Measurements from ENCODE around the gene CES2. TPM values are rescaled to one million over a fixed set of nuclear protein-coding genes. Genes with fewer than 3 reads are reported as not detected.
"Not testable (repeated sequence)": the region's sequence is repeated elsewhere in the genome, so short reads cannot be mapped to it uniquely, and the experiment has no call there.

The CES2 gene
- total RNA-seq, 1 experiment from 2014 or later: 21.9 TPM

DNA sequence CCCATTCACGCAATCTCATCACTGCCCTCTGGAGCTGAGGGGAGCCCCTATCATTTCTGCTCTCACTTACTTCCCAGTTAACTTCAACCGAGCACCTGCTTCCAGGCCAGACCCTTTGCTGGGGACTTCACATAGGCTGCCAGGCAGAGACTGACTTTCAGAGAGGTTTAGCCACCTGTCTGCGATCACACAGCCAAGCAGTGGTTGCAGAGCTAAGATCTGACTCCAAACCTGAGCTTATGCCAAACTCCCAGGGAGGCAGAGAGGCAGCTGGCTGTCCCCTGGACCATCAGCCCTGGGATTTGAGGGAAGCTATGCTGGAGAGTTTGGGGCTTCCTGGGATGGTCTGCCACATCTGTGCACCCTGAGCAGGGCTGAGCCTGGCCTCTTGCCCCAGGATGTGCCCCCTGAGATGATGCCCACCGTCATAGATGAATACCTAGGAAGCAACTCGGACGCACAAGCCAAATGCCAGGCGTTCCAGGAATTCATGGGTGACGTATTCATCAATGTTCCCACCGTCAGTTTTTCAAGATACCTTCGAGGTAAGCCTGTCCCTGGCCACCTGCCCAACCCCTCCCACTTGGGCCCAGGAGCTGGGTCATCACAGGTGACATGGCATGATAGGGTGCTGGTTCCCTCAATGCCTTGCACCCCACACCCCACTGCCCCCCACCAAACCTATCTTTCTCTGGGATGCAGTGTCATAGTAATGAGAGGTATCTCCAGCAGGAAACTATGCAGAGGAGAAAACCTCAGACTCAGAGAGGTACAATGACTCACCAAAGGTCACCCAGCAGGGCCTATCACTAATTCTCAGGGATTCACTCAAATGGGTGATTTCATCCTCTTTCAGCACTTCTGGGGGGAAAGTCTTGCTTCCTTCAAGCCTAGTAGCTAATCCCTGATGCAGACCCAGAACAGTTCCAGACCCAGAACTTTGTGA lies 35.7 kb downstream of the CES2 start:
- no peaks in the 10 kb centered on the region for H3K36me3 ChIP-seq
- no peaks in the 10 kb centered on the region for H3K9me3 ChIP-seq (replicated peaks)
- no peak for DNase-seq (ENCODE audit: low read depth in 1 of 2, low spot score in 2 of 2)

DNA sequence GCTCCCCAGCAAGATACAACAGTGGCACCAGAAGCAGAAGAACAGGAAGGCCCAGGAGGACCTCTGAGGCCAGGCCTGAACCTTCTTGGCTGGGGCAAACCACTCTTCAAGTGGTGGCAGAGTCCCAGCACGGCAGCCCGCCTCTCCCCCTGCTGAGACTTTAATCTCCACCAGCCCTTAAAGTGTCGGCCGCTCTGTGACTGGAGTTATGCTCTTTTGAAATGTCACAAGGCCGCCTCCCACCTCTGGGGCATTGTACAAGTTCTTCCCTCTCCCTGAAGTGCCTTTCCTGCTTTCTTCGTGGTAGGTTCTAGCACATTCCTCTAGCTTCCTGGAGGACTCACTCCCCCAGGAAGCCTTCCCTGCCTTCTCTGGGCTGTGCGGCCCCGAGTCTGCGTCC lies 37.7 kb downstream of the CES2 start:
- Histone ChIP-seq H3K27ac (no peak overlapping the region), H3K27me3 (replicated peaks) (no peaks in the 10 kb centered on the region), H3K4me1 (replicated peaks) (peaks cover 2% of the 10 kb centered on the region), H3K4me3 (no peak overlapping the region), H3K9me3 (replicated peaks) (no peaks in the 10 kb centered on the region), H3K36me3 (no peaks in the 10 kb centered on the region)
- DNase-seq (ENCODE audit: low read depth in 1 of 2, low spot score in 2 of 2): no peak

More for the DNA sequence above, 35.7 kb downstream of the CES2 start:
- no peak overlapping the region for H3K27ac ChIP-seq
- no peaks in the 10 kb centered on the region for H3K27me3 ChIP-seq (replicated peaks)
- H3K4me1 ChIP-seq (replicated peaks): no peaks in the 10 kb centered on the region
- H3K4me3 ChIP-seq: no peak overlapping the region

DNA sequence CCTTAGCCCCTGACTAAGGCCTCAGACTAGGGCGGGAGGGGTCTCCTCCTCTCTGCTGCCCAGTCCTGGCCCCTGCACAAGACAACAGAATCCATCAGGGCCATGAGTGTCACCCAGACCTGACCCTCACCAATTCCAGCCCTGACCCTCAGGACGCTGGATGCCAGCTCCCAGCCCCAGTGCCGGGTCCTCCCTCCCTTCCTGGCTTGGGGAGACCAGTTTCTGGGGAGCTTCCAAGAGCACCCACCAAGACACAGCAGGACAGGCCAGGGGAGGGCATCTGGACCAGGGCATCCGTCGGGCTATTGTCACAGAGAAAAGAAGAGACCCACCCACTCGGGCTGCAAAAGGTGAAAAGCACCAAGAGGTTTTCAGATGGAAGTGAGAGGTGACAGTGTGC lies 38.4 kb downstream of the CES2 start:
- no peaks in the 10 kb centered on the region for H3K27me3 ChIP-seq (replicated peaks)
- no peak overlapping the region for H3K4me3 ChIP-seq
- no peaks in the 10 kb centered on the region for H3K9me3 ChIP-seq (replicated peaks)
- H3K4me1 ChIP-seq (replicated peaks): peaks cover 9% of the 10 kb centered on the region
- H3K36me3 ChIP-seq: no peaks in the 10 kb centered on the region
- DNase-seq (ENCODE audit: low read depth in 1 of 2, low spot score in 2 of 2): no peak
- no peak overlapping the region for H3K27ac ChIP-seq

DNA sequence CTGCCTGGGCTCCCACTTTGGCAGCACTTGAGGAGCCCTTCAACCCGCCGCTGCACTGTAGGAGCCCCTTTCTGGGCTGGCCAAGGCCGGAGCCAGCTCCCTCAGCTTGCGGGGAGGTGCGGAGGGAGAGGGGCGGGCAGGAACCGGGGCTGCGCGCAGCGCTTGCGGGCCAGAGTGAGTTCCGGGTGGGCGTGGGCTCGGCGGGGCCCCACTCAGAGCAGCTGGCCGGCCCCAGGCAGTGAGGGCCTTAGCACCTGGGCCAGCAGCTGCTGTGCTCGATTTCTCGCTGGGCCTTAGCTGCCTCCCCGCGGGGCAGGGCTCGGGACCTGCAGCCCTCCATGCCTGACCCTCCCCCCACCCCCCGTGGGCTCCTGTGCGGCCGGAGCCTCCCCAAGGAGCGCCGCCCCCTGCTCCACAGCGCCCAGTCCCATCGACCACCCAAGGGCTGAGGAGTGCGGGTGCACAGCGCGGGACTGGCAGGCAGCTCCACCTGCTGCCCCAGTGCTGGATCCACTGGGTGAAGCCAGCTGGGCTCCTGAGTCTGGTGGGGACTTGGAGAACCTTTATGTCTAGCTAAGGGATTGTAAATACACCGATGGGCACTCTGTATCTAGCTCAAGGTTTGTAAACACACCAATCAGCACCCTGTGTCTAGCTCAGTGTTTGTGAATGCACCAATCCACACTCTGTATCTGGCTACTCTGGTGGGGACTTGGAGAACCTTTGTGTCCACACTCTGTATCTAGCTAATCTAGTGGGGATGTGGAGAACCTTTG lies 39.0 kb downstream of the CES2 start:
- H3K4me1 ChIP-seq (replicated peaks): peaks cover 15% of the 10 kb centered on the region
- H3K36me3 ChIP-seq; DNase-seq (ENCODE audit: low read depth in 1 of 2, low spot score in 2 of 2); H3K27me3 ChIP-seq (replicated peaks); H3K9me3 ChIP-seq (replicated peaks); H3K27ac ChIP-seq; H3K4me3 ChIP-seq: not testable (repeated sequence)

DNA sequence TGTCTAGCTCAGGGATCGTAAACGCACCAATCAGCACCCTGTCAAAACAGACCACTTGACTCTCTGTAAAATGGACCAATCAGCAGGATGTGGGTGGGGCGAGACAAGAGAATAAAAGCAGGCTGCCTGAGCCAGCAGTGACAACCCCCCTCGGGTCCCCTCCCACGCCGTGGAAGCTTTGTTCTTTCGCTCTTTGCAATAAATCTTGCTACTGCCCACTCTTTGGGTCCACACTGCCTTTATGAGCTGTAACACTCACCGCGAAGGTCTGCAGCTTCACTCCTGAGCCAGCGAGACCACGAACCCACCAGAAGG lies 39.6 kb downstream of the CES2 start:
- not testable (repeated sequence) for H3K27me3 ChIP-seq (replicated peaks); H3K27ac ChIP-seq; H3K36me3 ChIP-seq; H3K4me3 ChIP-seq; H3K9me3 ChIP-seq (replicated peaks); DNase-seq (ENCODE audit: low read depth in 1 of 2, low spot score in 2 of 2)
- H3K4me1 ChIP-seq (replicated peaks): peaks cover 21% of the 10 kb centered on the region

DNA sequence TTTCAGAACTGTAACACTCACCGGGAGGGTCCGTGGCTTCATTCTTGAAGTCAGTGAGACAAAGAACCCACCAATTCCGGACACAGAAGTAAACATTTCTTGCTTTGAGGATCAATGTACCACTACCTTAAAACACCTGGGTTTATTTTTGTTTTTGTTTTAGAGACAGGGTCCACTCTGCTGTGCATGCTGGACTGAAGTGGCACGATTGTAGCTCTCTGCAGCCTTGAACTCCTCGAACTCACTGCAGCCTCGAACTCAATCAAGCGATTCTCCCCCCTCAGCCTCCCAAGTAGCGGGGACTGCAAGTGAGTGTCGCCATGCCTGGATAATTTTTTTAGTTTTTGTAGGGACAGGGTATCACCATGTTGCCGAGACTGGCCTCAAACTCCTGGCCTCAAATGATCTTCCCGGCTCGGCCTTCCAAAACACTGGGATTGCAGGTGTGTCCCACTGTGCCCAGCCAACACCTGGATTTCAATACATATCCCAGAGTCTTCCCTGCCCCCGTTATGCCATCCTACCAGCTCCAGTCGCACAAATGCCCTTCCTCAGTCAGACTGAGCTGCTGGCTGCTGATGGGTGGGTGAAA lies 40.1 kb downstream of the CES2 start:
- H3K27me3 ChIP-seq (replicated peaks): no peaks in the 10 kb centered on the region
- peaks cover 23% of the 10 kb centered on the region for H3K4me1 ChIP-seq (replicated peaks)
- DNase-seq (ENCODE audit: low read depth in 1 of 2, low spot score in 2 of 2): no peak

DNA sequence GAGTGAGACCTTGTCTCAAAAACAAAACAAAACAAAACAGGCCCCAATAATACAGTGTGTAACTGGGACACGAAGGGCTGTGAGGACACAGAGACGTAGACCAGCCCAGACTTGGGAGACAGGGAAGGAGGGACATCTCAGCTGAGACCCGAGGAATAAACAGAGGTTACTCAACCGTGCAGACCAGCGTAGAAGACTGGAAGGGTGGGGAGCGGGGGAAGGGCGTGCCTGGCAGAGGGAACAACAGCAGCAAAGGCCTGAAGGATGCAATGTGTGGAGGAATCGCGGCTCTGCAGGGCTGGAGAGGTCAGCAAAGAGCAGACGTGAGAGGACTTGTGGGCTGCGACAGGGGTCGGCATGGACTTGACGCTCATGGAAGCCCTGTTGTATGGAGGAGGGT lies 41.4 kb downstream of the CES2 start:
- Histone ChIP-seq H3K9me3 (replicated peaks) (no peaks in the 10 kb centered on the region), H3K4me1 (replicated peaks) (peaks cover 23% of the 10 kb centered on the region), H3K4me3 (no peak overlapping the region), H3K27me3 (replicated peaks) (no peaks in the 10 kb centered on the region), H3K36me3 (no peaks in the 10 kb centered on the region), H3K27ac (no peak overlapping the region)
- DNase-seq (ENCODE audit: low read depth in 1 of 2, low spot score in 2 of 2): no peak

More for the DNA sequence above, 40.1 kb downstream of the CES2 start:
- H3K36me3 ChIP-seq: no peaks in the 10 kb centered on the region
- no peak overlapping the region for H3K4me3 ChIP-seq
- H3K27ac ChIP-seq: no peak overlapping the region
- no peaks in the 10 kb centered on the region for H3K9me3 ChIP-seq (replicated peaks)

DNA sequence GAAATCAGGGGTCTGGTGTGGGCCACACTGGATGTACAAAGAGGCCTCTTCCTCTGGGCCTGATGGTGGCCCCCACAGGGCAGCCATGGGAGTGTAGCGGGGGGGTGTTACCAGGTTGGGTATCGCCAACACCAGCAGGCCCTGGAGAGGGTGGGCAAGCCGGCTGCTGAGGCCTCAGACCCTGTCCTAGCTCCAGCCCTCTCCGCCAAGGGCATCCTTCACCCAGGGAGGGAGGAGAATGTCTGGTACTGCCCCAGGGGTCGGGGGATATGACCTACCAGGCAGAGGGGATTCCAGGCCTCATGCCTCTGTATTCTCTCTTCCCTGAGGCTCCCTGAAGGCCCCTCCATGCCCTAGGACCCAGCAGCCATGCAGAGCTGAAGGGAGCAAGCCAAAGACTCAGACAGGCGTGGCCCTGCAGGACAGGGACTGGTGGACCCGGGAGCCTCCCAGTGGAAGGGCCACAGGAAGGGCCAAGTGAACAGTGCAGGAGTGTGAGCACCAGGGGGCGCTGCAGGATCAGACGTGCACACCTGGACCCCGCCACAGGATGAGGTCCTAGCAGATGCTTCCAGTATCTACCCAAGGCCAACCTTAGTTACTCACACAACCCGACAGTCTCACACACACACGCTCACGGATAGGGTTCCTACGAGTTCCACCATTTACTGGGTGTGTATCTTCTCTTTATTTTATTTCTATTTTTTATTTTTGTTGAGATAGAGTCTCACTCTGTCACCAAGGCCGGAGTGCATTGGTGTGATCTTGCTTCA lies 42.2 kb downstream of the CES2 start:
- no peaks in the 10 kb centered on the region for H3K9me3 ChIP-seq (replicated peaks)
- H3K27me3 ChIP-seq (replicated peaks): no peaks in the 10 kb centered on the region
- no peaks in the 10 kb centered on the region for H3K36me3 ChIP-seq
- H3K4me3 ChIP-seq: no peak overlapping the region
- DNase-seq (ENCODE audit: low read depth in 1 of 2, low spot score in 2 of 2): peak; percentile 73 to 88
- peaks cover 23% of the 10 kb centered on the region for H3K4me1 ChIP-seq (replicated peaks)
- H3K27ac ChIP-seq: no peak overlapping the region

DNA sequence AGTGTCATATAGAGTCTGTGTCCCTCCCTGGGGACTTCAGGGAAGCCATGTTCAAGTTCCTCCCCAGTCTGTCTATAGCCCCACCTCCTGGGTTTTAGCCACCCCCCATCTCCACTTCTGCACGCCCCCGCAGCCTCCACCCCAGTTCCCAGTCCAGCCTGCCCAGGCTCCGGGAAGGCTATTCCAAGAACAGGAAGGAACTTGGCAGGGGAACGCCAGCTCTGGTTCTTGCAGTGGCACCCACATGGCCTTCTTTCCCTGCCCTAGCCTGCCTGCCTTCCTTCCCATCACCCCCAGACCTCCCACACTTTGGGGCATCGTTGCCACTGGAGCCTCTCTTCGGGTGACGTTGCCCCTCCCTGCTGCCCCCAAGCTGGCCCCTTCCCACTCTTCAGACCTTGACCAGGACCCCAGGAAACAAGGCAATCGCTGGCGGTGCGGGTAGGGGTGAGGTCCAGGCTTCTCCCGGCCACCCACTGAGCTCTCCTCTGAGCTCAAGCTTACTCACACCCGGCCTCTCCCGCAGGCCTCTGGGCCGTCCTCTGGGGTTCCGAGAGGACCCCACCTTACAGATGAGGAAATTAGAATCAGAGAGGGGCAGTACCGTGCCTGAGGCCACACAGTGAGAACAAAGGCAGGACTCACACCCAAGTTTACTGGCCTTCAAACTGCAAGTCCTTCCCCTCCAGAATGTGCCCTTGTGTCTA lies 43.8 kb downstream of the CES2 start:
- H3K27me3 ChIP-seq (replicated peaks): no peaks in the 10 kb centered on the region; the same call in 1 of the 2 replicates
- peak; percentile 62 to 75 for DNase-seq (ENCODE audit: low read depth in 1 of 2, low spot score in 2 of 2)
- H3K4me3 ChIP-seq: no peak overlapping the region
- H3K27ac ChIP-seq: peak overlapping the region; percentile 37; the same call in 1 of the 2 replicates
- H3K9me3 ChIP-seq (replicated peaks): no peaks in the 10 kb centered on the region
- no peaks in the 10 kb centered on the region for H3K36me3 ChIP-seq
- H3K4me1 ChIP-seq (replicated peaks): peaks cover 23% of the 10 kb centered on the region

DNA sequence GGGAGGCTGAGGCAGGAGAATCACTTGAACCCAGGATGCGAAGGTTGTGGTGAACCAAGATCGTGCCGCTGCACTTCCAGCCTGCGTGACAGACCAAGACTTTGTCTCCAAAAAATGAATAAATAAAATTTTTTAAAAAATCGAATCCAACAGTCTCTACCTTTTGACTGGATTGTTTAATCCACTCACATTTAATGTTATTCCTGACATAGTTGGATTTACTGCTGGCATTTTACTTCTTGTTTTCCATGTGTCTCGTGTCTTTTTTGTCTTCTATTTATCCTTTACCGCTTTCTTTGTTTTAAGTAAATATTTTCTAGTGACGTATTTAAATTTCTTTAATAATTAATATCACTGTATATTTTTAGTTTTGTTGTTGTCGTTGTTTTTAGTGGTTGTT lies 47.7 kb downstream of the CES2 start:
- Histone ChIP-seq H3K9me3 (replicated peaks) (no peaks in the 10 kb centered on the region), H3K4me1 (replicated peaks) (peaks cover 21% of the 10 kb centered on the region)

DNA sequence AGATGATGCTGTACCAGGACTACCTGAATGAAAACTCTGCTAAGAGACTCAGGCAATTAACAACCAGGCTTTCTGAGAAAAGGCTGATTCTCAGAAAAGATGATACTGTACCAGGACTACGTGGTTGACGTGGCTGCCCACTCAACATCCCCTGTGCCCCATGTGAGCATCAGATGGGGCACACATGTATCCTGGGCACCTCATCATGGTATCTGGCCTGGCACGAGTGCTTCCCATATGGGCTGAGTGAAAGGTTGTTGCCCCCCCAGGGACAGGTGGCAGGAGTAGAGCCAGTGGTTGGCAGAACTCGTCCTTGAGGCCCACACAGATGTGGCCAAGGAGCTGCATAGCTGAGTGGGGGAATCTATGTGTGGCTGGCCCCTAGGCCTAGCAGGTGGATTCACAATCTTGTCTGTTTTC lies 49.6 kb downstream of the CES2 start:
- Histone ChIP-seq H3K36me3 (no peaks in the 10 kb centered on the region), H3K27me3 (replicated peaks) (no peaks in the 10 kb centered on the region; the same call in 1 of the 2 replicates), H3K4me3 (no peak overlapping the region), H3K9me3 (replicated peaks) (no peaks in the 10 kb centered on the region), H3K4me1 (replicated peaks) (peaks cover 2% of the 10 kb centered on the region; the same call in 1 of the 2 replicates), H3K27ac (no peak overlapping the region)
- no peak for DNase-seq (ENCODE audit: low read depth in 1 of 2, low spot score in 2 of 2)

More for the DNA sequence above, 47.7 kb downstream of the CES2 start:
- H3K27ac ChIP-seq: no peak overlapping the region
- no peak for DNase-seq (ENCODE audit: low read depth in 1 of 2, low spot score in 2 of 2)
- H3K36me3 ChIP-seq: no peaks in the 10 kb centered on the region
- H3K4me3 ChIP-seq: no peak overlapping the region
- H3K27me3 ChIP-seq (replicated peaks): no peaks in the 10 kb centered on the region; the same call in 1 of the 2 replicates

DNA sequence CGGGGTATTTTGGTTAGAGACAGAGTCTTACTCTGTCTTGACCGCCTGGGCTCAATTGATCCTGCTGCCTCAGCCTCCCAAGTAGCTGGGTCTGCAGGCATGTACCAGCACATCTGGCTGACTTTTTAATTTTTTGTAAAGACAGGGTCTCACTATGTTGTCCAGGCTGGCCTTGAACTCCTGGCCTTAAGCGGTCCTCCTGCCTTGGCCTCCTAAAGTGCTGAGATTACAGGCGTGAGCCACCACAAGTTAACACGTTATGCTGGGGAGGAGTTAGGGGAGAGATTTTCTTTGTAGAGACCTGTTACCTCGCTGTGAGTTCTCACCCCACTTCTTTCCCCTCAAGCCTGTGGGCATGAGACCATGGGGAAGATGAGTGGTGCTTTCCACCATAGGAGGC lies 51.2 kb downstream of the CES2 start:
- Histone ChIP-seq H3K4me3 (no peak overlapping the region), H3K9me3 (replicated peaks) (no peaks in the 10 kb centered on the region), H3K27ac (no peak overlapping the region), H3K36me3 (no peaks in the 10 kb centered on the region), H3K4me1 (replicated peaks) (no peaks in the 10 kb centered on the region), H3K27me3 (replicated peaks) (no peaks in the 10 kb centered on the region; the same call in 1 of the 2 replicates)
- DNase-seq (ENCODE audit: low read depth in 1 of 2, low spot score in 2 of 2): no peak

Data from SJSA1 (cell line).